HG03103 (cell line): ENCODE results near the gene MAFF.
"Not testable (repeated sequence)": the region's sequence is repeated elsewhere in the genome, so short reads cannot be mapped to it uniquely, and the experiment has no call there.

Experiments used
- ATAC-seq: cut with Tn5 transposase; IDR thresholded peaks from one replicate; pipeline ENCODE4 v1.9.1; 2021; ENCODE audit warnings: low read depth; ENCODE audit not compliant: unreplicated experiment

The MAFF gene

DNA sequence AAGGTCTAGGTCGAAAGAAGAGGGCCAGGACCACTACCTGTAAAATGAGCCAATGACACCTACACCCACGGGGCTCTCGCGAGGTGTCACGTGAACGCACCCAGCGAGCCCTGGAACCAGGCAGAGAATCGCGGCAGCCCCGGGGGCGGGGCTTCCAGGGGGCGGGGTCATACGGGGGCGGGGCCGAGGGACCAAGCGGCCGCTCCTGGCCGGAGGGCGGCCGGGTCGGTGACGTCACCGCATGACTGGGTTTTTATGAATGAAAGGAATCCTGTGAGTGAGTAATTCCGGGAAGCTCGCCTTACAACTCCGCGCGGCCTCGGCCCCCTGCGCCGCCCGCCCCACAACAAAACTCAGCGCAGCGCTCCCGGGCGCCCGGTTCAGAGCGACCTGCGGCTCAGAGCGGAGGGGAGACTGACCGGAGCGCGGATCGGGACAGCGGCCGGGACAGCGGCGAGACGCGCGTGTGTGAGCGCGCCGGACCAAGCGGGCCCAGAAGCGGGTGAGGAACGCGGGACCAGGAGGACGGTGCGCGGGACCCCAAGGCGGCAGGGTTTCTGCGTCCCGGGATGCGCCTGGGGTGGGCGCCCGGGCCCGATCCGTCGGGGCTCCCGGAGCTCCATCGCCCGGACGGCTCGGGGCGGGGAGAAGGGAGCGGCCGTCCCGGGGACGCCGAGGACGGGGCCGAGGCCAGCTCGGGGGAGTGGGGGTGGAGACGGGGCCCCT lies at the start of gene MAFF:
Gene MAFF, plus strand, starts transcription at position 284 of the 726 bp plus-strand sequence. CDS start 11,860 bp downstream, outside the sequence.
- no peak for ATAC-seq

GRCh38 chr22:38153821-38154562 lies 47.8 kb upstream of the MAFF start:
- ATAC-seq = no peak

DNA sequence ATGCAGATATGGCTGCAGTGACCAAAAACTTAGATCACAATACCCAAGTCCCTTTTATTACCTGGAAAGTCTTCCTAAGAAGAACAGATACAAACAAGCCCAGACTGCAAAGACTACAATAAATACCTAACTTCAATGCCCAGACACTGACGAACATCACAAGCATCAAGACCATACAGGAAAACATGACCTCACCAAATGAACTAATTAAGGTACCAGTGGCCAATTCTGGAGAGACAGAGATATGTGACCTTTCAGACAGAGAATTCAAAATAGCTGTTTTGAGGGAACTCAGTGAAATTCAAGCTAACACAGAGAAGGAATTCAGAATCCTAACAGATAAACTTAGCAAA lies 47.3 kb upstream of the MAFF start:
- ATAC-seq = not testable (repeated sequence)

DNA sequence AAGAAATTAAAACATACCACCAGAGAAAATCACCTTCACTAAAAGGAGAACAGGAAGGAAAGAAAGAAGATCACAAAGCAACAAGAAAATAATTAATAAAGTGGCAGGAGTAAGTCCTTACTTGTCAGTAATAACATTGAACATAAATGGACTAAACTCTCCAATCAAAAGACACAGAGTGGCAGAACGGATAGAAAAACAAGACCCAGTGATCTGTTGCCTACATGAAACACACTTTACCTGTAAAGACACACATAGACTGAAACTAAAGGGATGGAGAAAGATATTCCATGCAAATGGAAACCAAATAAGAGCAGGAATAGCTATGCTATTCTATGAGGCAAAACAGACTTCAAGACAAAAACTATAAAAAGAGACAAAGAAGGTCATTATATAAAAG lies 46.1 kb upstream of the MAFF start:
- ATAC-seq = no peak

- ATAC-seq = no peak
Observed at GRCh38 chr22:38162881-38163843, 38.6 kb upstream of the MAFF start.

DNA sequence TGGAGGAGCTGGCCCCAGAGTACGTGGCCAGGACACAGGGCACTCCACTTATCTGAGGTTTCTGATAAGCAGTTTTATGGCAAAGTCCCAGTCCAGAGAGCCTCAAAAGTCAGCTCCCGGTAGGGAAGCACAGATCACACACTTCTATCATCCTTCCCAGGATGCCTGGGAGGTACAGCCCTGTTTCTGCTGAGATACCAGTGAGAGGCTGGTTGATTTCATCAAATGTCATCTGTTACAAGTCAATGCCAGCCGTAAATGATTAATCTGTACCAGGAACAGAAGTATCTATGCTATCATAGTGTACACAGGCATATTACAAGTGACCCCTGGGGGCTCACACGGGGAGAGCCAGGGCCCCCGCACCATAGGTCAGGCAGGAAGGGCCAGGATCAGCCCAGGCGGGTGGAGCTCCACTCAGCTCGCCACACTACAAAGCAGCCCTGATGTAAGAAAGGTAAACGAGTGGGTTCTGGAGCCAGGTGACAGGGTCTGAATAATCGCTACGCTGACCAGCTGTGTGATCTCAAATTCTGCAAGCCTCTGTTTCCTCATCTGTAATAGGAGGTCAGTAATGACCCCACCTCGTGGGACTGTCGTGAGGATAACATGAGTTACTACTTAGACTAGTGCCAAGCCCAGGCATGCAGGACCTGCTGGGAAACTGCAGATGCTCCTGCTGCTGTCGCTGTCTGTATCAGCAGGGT lies 37.8 kb upstream of the MAFF start:
- ATAC-seq = no peak

DNA sequence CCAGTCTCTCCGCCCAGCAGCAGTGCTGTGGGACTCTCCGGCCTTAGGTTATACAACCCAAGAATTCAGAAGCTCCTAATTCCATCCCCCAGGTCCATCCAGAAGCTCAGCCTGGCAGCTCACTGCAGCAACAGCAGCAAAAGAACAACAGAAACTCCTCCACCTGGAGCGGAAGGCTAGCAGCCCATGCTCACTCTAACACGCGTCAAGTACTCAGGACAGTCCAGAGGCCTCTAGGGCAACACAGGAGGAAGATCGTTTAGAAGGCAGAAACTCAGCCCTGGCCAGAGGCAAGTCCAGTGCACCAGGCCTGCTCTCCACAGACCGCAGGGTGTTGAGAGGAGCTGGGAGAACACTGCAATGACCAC lies 37.3 kb upstream of the MAFF start:
- ATAC-seq = no peak

DNA sequence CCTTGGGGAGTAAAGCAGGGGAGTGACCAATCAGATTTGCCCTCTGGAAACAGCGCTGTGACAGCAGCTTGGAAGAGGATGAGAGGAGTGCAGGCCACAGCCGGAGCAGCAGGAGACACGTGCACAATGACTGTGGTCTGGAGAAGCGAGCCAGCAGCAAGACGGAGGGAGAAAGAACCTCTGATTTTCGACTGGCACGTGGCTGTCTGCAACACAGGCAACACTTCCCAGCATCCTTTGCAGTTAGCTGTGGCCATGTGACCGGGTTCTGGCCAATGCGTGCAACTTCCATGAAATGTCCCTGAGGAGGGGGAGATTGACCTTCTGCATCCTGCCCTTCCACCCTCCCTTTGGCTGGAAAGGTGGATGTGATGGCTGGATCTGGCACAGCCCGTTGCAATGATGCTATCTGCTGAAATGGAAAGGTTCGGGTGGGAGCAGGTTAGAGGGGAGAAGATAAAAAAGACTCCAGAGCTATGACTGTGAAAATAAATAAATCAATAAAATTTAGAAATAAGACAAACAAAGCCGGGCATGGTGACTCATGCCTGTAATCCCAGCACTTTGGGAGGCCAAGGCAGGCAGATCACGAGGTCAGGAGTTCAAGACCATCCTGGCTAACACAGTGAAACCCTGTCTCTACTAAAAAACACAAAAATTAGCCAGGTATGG lies 35.7 kb upstream of the MAFF start:
- no peak for ATAC-seq

GRCh38 chr22:38167988-38168407 lies 33.8 kb upstream of the MAFF start:
- ATAC-seq = no peak

DNA sequence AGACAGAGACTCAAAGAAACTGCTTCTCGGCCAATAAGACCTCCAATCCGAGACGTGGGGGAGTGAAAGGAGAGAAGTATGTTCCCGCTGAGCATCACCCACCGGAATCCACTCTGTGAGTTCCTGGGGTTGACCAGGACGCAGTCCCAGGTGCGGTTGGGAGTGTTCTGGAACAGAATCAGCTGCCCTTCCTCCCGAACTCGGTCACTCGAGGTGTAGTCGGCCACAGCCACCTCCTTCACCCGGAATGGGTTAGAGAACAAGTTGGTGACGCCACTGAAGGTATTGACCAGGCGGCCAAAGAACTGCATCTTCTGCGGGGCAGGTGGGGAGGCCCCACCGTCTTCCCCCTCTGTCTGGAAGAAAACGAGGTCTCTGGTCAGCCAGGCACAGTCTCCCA lies 32.7 kb upstream of the MAFF start:
- no peak for ATAC-seq

DNA sequence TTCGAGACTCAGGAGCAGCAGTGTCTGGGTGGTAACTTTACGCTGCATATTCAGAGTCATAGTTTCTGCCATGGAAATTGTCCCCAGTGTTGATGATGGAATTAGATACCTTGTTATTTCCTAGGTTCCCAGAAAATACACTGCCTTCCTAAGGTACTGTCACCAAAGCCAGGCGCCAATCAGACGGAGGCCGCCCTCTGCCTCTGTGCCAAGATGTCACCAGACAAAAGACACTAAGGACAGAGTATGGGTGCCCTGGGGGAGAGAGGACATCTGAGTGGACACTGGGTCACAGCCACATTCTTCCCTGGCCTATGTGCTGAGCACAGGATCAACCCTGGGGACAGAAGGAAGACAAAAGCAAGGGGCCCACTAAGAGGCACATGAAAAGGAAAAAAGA lies 31.3 kb upstream of the MAFF start:
- no peak for ATAC-seq

DNA sequence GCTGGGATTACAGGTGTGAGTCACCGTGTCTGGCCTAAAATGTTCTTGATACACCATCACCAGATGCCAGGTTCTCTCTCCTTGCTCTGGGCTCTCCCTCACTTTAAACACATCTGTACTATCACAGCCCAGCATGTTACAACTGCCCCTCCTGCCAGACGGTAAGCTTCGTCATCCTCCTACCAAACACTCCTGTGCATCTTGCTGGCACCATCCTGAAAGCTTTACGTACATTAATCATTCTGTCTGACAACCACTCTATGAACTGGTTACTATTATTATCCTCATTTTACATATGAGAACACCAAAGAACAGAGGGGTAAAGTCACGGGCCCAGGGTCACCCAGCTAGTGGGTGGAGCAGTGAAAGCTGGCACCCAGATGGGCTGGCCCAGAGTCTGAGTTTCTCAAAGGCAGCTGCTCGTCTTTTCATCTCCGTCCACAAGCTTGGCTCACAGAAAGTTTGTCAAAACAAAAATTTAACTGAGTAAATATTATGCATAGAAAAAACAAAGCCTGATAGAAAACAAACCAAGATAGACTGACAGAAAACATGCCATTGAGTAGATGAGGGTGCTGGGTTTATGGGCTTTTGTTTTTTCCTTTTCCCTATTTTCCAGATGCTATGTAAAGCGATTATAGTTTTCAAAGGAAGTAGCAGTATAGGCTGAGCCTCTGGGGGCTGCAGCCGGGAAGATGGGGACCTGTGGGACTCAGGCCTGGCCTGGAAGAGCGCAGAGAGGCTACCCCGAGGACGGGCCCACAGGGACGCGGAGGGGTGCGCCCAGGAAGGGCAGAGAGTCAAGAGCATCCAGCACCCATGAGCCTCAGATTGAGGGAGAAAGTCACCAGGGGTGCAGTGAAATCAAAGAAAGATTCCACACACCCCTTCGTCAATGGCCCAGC lies 29.6 kb upstream of the MAFF start:
- ATAC-seq = no peak

GRCh38 chr22:38172832-38173640 lies 28.8 kb upstream of the MAFF start:
- no peak for ATAC-seq

GRCh38 chr22:38173641-38173906 lies 28.2 kb upstream of the MAFF start:
- no peak for ATAC-seq

- ATAC-seq = no peak
Observed at GRCh38 chr22:38174626-38175025, 27.2 kb upstream of the MAFF start.

GRCh38 chr22:38175206-38176118 lies 26.3 kb upstream of the MAFF start:
- ATAC-seq = no peak

- no peak for ATAC-seq
Observed at GRCh38 chr22:38176170-38176741, 25.5 kb upstream of the MAFF start.
